Right ventricle myocardium superior (tissue), 1 donor: Measurements from ENCODE around the gene ROBO1. TPM values are rescaled to one million over a fixed set of nuclear protein-coding genes. Genes with fewer than 3 reads are reported as not detected.
"Not testable (repeated sequence)": the region's sequence is repeated elsewhere in the genome, so short reads cannot be mapped to it uniquely, and the experiment has no call there.

Source experiments
- ATAC-seq: fragments of 200-7000 bp; cut with Tn5 transposase; one replicate; pipeline ENCODE4 v1.9.1; 2020; ENCODE audit warnings: mild to moderate bottlenecking; ENCODE audit not compliant: poor library complexity
- DNase-seq: peaks from one replicate; pipeline ENCODE4 v3.0.0-alpha.2; 2020
- intact Hi-C: fragments of 100-400 bp; cut with DNase I; formaldehyde crosslinking; loops from one replicate; pipeline ENCODE4 v1.11.2; 2022
- total RNA-seq: library from RNA; stranded (reverse); fragmentation: NEBNext Ultra II Directional; extraction: Animal tissue kit (Norgen Biotek cat#: 25700); gene quantifications from one replicate; pipeline ENCODE4 v1.2.1, GENCODE V29; 2021
- donor health status: DM: no; HTN: yes; CAD: no; lungs with severe emphysema.

Gene ROBO1
- total RNA-seq, 1 donor from 2014 or later = 6.7 TPM

GRCh38 chr3:78905700-78906099 lies 862.1 kb downstream of the ROBO1 start:
- intact Hi-C loops = no loop called here
- ATAC-seq = no peak
- DNase-seq = no peak

- DNase-seq (no peak), ATAC-seq (no peak)
- intact Hi-C loops = no loop called here
These were observed 866.3 kb downstream of the ROBO1 start for GRCh38 chr3:78901544-78901943.

- intact Hi-C loops = no loop called here
- DNase-seq (no peak), ATAC-seq (no peak)
These were observed 866.9 kb downstream of the ROBO1 start for GRCh38 chr3:78900880-78901279.

DNA sequence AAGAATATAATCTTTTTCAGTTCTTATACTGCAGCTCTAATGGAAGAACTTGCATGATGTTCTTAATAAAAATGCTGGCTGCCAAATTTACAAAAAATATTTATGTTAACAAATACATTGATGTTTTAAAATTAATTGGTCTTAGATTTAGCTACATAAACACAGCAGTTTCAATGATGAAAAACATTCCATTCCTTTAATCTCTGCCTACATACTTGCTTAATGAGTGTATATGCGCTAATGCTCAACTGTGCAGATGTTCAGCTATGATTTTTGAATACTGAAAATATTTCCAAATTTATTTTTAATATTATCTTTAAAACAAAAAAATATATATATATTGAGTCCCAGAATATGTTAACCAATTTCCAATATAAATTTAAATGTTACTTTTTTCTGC lies 867.4 kb downstream of the ROBO1 start:
- DNase-seq = no peak
- ATAC-seq = no peak
- intact Hi-C loops = no loop called here

GRCh38 chr3:78895528-78895927 lies 872.3 kb downstream of the ROBO1 start:
- no peak for DNase-seq
- no peak for ATAC-seq
- intact Hi-C loops = no loop called here

DNA sequence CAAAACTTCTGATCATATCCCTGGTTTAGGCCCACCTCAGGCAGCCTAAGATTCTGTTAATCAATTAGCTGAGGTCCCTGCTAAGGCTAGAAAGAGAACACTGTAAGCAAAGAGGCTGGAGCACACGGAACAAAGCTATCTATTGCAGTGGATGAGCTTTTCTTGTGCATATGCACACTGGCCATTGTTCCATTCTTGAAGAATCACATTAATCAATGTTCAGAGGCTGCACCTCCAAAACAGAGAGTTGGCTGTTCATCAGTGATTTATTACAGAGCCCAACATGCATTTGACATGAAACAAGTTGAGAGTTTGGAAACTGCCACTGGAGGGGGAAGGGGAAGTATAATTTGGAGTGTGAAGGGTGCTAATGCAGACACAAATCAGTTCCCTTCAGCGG lies 873.0 kb downstream of the ROBO1 start:
- intact Hi-C loops = no loop called here
- ATAC-seq (no peak), DNase-seq (no peak)

- no peak for ATAC-seq
- intact Hi-C loops = no loop called here
- no peak for DNase-seq
These were observed 874.6 kb downstream of the ROBO1 start for GRCh38 chr3:78893161-78893560.

- no peak for DNase-seq
- intact Hi-C loops = no loop called here
- ATAC-seq = no peak
These were observed 878.5 kb downstream of the ROBO1 start for GRCh38 chr3:78889348-78889747.

DNA sequence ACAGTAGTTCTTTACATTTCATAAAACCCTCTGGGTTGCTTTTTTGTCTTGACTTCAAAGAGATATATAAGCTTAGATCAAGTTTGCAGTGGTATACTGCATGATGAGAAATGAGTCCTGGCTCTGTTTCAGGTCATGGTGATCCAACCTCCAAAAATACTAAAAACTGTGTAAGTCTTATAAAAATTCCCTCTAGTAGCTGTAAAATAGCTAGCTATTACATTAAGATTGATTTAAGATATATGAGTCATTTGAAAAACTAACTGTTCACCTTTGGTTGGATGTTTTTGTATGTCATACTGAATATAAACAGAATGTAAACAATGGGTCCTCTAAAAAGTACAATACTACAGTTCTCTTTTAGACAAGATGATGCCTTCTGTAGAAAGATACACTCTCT lies 879.2 kb downstream of the ROBO1 start:
- no peak for ATAC-seq
- intact Hi-C loops = no loop called here

DNA sequence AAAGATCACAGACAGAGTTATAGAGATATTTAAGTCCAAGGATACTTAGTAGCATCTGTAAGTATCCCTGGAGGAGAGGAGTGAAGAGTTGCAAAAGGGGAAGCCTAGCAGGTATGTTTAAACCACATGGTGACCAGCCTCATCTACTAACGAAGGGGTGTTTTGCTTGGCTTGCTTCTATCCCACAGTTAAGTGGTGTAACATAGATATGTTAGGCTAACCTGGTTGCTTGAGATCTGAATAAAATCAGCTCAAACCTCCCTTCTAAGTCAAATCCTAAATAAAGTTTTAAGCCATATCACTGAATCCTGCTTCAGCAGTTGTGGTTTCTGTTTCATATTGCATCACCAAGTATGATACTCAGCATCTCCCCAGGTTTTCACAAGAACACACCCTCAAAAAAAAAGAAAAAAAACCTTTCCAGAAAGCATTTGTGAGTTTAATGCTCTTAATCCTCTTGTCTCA lies 880.2 kb downstream of the ROBO1 start:
- ATAC-seq (no peak), DNase-seq (no peak)
- intact Hi-C loops = no loop called here

More for the DNA sequence above, 879.2 kb downstream of the ROBO1 start:
- no peak for DNase-seq

DNA sequence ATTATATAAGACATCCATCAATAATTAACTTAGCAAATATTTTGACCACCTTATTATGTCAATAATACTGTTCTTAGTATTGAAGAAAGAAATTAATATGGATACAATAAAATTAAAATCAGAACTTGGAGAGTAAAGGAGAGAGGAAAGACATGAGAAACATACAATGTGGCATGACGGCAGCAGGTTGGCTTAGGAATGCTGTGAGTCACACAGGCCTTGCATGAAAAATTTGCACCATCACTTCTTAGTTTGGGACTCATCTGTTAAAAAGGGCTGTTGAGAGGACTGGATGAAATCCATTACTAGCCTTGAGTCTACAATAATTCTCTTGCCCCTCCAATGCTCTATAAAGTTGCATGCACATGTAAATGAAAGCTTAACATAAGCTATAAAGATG lies 880.8 kb downstream of the ROBO1 start:
- intact Hi-C loops = no loop called here
- ATAC-seq (no peak), DNase-seq (no peak)

DNA sequence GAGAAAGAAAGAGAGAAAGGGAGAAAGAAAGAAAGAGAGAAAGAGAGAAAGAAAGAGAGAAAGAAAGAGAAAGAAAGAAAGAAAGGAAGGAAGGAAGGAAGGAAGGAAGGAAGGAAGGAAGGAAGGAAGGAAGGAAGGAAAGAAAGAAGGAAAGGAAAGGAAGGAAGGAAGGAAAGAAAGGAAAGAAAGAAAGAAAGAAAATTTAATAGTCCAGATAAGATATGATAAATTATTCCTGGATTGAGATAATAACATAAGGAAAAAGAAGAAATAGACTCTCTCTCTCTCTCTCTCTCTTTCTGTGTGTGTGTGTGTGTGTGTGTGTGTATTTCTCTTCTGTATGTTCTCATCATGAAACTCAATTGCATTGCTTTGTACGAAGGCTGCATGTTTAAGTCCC lies 883.2 kb downstream of the ROBO1 start:
- ATAC-seq = not testable (repeated sequence)

DNA sequence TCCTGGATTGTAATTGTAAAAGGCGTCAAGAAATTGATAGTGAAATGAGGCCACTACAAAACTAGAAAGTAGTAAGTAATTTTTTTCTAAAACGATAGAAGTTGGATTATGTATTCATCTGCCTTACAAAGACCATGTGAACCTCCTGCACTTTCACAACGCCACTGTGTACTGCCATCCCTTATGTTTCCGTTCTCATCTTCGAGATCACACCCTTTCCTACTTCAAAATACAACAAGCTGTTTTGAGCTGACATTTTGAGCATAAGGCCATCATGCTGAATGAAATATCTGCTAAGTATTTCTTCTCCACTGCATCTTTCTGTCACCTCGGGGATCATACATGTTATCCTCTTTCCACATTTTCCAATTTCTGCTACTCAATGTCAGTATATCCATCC lies 885.5 kb downstream of the ROBO1 start:
- DNase-seq (no peak), ATAC-seq (no peak)
- intact Hi-C loops = no loop called here

More for the DNA sequence above, 883.2 kb downstream of the ROBO1 start:
- DNase-seq, intact Hi-C loops: not testable (repeated sequence)

DNA sequence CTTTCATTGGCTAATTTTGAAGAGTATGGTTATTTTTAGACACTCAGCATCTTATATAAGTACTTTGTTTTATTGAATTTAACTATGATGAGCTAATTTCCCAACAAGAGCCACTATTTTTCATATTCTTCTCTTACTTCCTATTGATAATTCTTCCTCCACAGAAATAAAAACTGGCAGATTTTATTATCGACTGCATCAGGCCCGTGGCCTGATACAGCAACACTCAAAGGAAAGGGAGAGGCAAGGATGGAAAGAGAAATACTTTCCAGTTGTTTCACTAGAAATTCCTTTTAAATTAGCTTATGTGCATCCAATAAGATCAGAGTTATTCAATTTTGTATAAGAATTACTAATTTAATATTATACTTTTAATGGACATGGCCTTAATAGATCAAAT lies 886.3 kb downstream of the ROBO1 start:
- DNase-seq (no peak), ATAC-seq (no peak)
- intact Hi-C loops = no loop called here

DNA sequence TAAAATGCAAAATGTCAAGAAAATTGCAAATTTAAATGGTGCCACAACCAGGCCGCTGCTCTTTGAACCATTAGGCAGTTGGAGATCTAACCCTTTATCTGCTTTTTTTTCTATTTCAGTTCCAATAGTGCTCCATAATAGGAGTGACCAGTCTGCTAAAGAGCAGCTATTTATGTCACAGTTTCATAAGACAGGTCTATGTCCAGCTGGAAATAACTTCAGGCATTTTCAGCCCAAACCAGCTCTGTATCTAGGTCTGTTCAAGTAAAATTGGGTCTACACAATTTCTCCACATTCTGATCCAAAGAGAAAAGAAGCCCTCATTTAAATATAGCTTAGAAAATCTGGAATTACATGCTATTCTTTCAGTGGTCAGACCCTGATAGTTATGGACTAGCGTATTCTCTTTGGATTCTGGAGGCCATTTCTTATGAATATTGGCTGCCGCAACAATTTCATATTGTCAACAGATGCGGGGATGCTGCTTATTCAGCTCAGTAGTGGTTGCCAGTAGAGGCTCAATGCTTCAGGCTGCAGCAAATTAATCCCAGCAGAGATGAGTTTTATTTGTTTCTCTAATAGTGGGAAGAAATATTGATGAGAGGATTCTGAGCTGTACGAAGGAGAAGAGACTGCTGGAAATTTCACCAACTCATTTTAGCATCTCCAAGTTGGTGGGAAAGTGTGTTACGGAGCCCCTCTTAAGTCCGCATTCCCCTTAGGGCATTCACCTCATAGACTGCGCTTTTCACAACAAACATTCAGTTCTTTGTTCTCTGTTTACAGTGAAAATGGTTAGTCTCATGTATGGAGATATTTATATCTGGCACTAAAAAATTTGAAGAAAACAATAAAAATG lies 887.0 kb downstream of the ROBO1 start:
- no peak for DNase-seq
- intact Hi-C loops = no loop called here
- ATAC-seq = peak; percentile 88

DNA sequence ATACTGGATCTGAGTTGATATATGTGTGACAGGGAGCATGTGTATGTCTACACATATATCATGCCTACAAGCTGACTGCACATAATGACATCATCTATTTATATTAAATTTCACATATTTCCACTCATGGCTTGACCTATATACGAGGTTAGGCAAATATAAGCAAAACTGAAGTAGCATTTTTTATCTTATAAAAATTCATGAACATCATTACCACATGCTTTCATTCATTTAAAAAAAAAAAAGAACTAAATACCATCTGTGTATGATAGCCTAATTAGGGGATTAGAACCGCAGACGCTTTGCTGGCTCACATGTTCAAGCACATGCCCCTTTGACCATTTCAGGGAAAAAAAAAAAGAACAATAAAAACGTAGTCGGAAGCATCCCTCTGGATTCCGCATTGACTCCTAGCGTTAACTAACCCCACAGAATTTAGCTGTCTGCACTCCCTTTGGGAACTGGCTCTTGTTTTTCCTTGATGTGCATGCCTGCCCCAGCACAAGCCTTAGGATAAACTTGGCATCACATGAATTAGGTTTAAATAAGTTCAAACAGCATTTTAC lies 888.4 kb downstream of the ROBO1 start:
- intact Hi-C loops = no loop called here

DNA sequence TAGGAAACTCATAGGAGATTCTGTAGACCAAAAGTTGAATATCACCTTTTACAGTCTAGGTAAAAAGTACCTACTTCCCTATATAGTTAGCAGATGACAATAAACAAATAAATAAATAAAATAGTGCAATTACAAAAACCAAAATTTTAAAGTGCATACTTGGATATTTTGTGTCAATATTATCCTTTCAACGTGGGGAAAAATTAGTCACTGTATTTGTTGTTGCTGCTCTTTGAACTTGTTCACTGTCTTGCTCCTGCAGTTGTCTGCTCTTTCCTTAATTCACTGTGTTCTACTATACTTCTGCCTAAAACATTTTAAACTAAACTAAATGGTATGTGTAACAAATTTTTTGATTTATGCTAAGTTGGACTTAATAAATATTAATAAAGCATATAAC lies 889.0 kb downstream of the ROBO1 start:
- ATAC-seq = no peak
- no peak for DNase-seq
- intact Hi-C loops = no loop called here

More for the DNA sequence above, 888.4 kb downstream of the ROBO1 start:
- no peak for ATAC-seq
- DNase-seq = no peak

DNA sequence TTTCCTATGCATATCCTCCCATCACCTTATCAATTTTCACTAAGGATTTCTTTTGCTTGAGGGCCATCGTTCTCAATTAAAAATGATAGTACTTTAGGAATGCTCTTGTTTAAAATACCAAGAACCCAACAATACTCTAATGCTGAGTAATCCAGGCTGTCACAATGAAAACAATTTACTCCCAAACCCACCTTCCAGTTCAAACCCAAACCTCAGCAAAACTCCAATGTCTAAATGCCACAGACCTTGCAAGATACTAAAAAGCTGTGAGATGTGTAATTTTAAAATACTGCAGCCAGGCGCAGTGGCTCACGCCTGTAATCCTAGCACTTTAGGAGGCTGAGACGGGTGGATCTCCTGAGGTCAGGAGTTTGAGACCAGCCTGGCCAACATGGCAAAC lies 889.8 kb downstream of the ROBO1 start:
- intact Hi-C loops = no loop called here
- ATAC-seq (no peak), DNase-seq (no peak)

- intact Hi-C loops = no loop called here
- DNase-seq (no peak), ATAC-seq (no peak)
These were observed 891.9 kb downstream of the ROBO1 start for GRCh38 chr3:78875851-78876250.

- no peak for DNase-seq
- intact Hi-C loops = no loop called here
- ATAC-seq = no peak
These were observed 892.4 kb downstream of the ROBO1 start for GRCh38 chr3:78875436-78875835.
